HUES64 (cell line): ENCODE measurements around the gene XXYLT1.
A peak's percentile ranks its signal among the peaks of the same experiment; 100 is the strongest.
"Not testable (repeated sequence)": the region's sequence is repeated elsewhere in the genome, so short reads cannot be mapped to it uniquely, and the experiment has no call there.

Experiments used
- H3K27ac ChIP-seq: 2 replicates; pipeline ENCODE4 v1.7.0; 2013; ENCODE audit warnings: low read depth, low read length, inconsistent platforms
- H3K27me3 ChIP-seq: 2 replicates; pipeline ENCODE4 v1.6.1; 2013; ENCODE audit warnings: mild to moderate bottlenecking, low read length; ENCODE audit not compliant: insufficient read depth
- H3K36me3 ChIP-seq: 2 replicates; pipeline ENCODE4 v1.6.1; 2013; ENCODE audit warnings: mild to moderate bottlenecking, low read length; ENCODE audit not compliant: insufficient read depth
- H3K4me1 ChIP-seq: 2 replicates; pipeline ENCODE4 v1.6.1; 2013; ENCODE audit warnings: mild to moderate bottlenecking, low read length, moderate library complexity; ENCODE audit not compliant: insufficient read depth
- H3K4me3 ChIP-seq: 2 replicates; pipeline ENCODE4 v1.5.1; 2013; ENCODE audit warnings: mild to moderate bottlenecking, low read length, moderate library complexity
- H3K9ac ChIP-seq: 2 replicates; pipeline ENCODE4 v1.6.1; 2013; ENCODE audit warnings: mild to moderate bottlenecking, low read depth, low read length
- H3K9me3 ChIP-seq: 2 replicates; pipeline ENCODE4 v1.6.1; 2013; ENCODE audit warnings: low read depth, low read length; ENCODE audit not compliant: insufficient read depth
- WGBS: fragments of 150-250, 120-280 bp; methylation state at CpG from one replicate; pipeline ENCODE4 v1.1.7; 2013; ENCODE audit warnings: missing lambda C conversion rate; 5-methylcytosine and 5-hydroxymethylcytosine counted together

Gene XXYLT1

GRCh38 chr3:195094191-195094921, 176.6 kb downstream of the XXYLT1 start:
- Histone ChIP-seq H3K4me3 (no peak overlapping the region), H3K9ac (no peak overlapping the region), H3K27ac (no peak overlapping the region), H3K9me3 (no peaks in the 10 kb centered on the region), H3K36me3 (no peaks in the 10 kb centered on the region), H3K4me1 (no peaks in the 10 kb centered on the region), H3K27me3 (no peaks in the 10 kb centered on the region)
- 91% methylated on average over 32 of the region's 32 CpGs for WGBS

GRCh38 chr3:195093731-195094130, 177.2 kb downstream of the XXYLT1 start:
- 89% methylated on average over 9 of the region's 9 CpGs for WGBS
- no peak overlapping the region for H3K9ac ChIP-seq
- H3K4me1 ChIP-seq: no peaks in the 10 kb centered on the region
- H3K27ac ChIP-seq: no peak overlapping the region
- H3K27me3 ChIP-seq: no peaks in the 10 kb centered on the region
- H3K4me3 ChIP-seq: no peak overlapping the region
- H3K36me3 ChIP-seq: no peaks in the 10 kb centered on the region
- H3K9me3 ChIP-seq: no peaks in the 10 kb centered on the region

- H3K4me1 ChIP-seq: peaks cover 14% of the 10 kb centered on the region; the same call in 1 of the 2 replicates
- not testable (repeated sequence) for H3K27ac ChIP-seq, H3K27me3 ChIP-seq, H3K9me3 ChIP-seq, H3K36me3 ChIP-seq
- peak overlapping the region; percentile 76 for H3K9ac ChIP-seq
- H3K4me3 ChIP-seq: peak overlapping the region; percentile 58
- WGBS: 4% methylated on average over 21 of the region's 25 CpGs
These were observed 182.9 kb downstream of the XXYLT1 start for GRCh38 chr3:195087840-195088601.

GRCh38 chr3:195087328-195087727, 183.6 kb downstream of the XXYLT1 start:
- H3K27me3 ChIP-seq: no peaks in the 10 kb centered on the region
- H3K9ac ChIP-seq: peak overlapping the region; percentile 76
- H3K36me3 ChIP-seq: no peaks in the 10 kb centered on the region
- H3K9me3 ChIP-seq: no peaks in the 10 kb centered on the region
- peaks cover 15% of the 10 kb centered on the region; the same call in 1 of the 2 replicates for H3K4me1 ChIP-seq
- H3K27ac ChIP-seq: no peak overlapping the region
- WGBS: 49% methylated on average over 7 of the region's 7 CpGs
- H3K4me3 ChIP-seq: peak overlapping the region; percentile 58

- 80% methylated on average over 13 of the region's 13 CpGs for WGBS
- H3K27me3 ChIP-seq: no peaks in the 10 kb centered on the region
- peak overlapping the region; percentile 58 for H3K4me3 ChIP-seq
- H3K9me3 ChIP-seq: no peaks in the 10 kb centered on the region
- H3K36me3 ChIP-seq: no peaks in the 10 kb centered on the region
- peak overlapping the region; percentile 76 for H3K9ac ChIP-seq
- H3K4me1 ChIP-seq: peaks cover 15% of the 10 kb centered on the region; the same call in 1 of the 2 replicates
- H3K27ac ChIP-seq: no peak overlapping the region
These were observed 184.1 kb downstream of the XXYLT1 start for GRCh38 chr3:195086885-195087284.

- 90% methylated on average over 4 of the region's 4 CpGs for WGBS
These were observed 184.6 kb downstream of the XXYLT1 start for GRCh38 chr3:195086341-195086740.

GRCh38 chr3:195085356-195086130, 185.4 kb downstream of the XXYLT1 start:
- H3K9ac ChIP-seq: no peak overlapping the region
- no peaks in the 10 kb centered on the region for H3K36me3 ChIP-seq
- no peaks in the 10 kb centered on the region for H3K9me3 ChIP-seq
- H3K4me3 ChIP-seq: no peak overlapping the region
- peaks cover 20% of the 10 kb centered on the region for H3K4me1 ChIP-seq
- 96% methylated on average over 21 of the region's 21 CpGs for WGBS
- no peak overlapping the region for H3K27ac ChIP-seq
- H3K27me3 ChIP-seq: no peaks in the 10 kb centered on the region

More at GRCh38 chr3:195086341-195086740, 184.6 kb downstream of the XXYLT1 start:
- no peaks in the 10 kb centered on the region for H3K36me3 ChIP-seq
- H3K4me1 ChIP-seq: peaks cover 16% of the 10 kb centered on the region; the same call in 1 of the 2 replicates
- H3K4me3 ChIP-seq: no peak overlapping the region
- no peak overlapping the region for H3K27ac ChIP-seq
- no peak overlapping the region for H3K9ac ChIP-seq
- no peaks in the 10 kb centered on the region for H3K9me3 ChIP-seq
- H3K27me3 ChIP-seq: no peaks in the 10 kb centered on the region

- no peaks in the 10 kb centered on the region for H3K36me3 ChIP-seq
- no peak overlapping the region for H3K9ac ChIP-seq
- no peaks in the 10 kb centered on the region for H3K27me3 ChIP-seq
- H3K4me1 ChIP-seq: peaks cover 20% of the 10 kb centered on the region
- H3K27ac ChIP-seq: no peak overlapping the region
- 94% methylated on average over 5 of the region's 5 CpGs for WGBS
- no peak overlapping the region for H3K4me3 ChIP-seq
- H3K9me3 ChIP-seq: no peaks in the 10 kb centered on the region
These were observed 186.2 kb downstream of the XXYLT1 start for GRCh38 chr3:195084746-195085145.

- H3K4me3 ChIP-seq: no peak overlapping the region
- H3K9ac ChIP-seq: no peak overlapping the region
- H3K4me1 ChIP-seq: peaks cover 20% of the 10 kb centered on the region
- no peak overlapping the region for H3K27ac ChIP-seq
- whole genome bisulfite sequencing: 96% methylated on average over 15 of the region's 15 CpGs
- H3K36me3 ChIP-seq: no peaks in the 10 kb centered on the region
- no peaks in the 10 kb centered on the region for H3K27me3 ChIP-seq
- H3K9me3 ChIP-seq: no peaks in the 10 kb centered on the region
These were observed 187.3 kb downstream of the XXYLT1 start for GRCh38 chr3:195083659-195084058.

- Histone ChIP-seq H3K4me3 (no peak overlapping the region), H3K27me3 (no peaks in the 10 kb centered on the region), H3K9ac (no peak overlapping the region), H3K4me1 (peaks cover 20% of the 10 kb centered on the region), H3K9me3 (no peaks in the 10 kb centered on the region), H3K36me3 (no peaks in the 10 kb centered on the region), H3K27ac (no peak overlapping the region)
- 89% methylated on average over 10 of the region's 10 CpGs for WGBS
These were observed 188.1 kb downstream of the XXYLT1 start for GRCh38 chr3:195082811-195083210.
